IMR-90 (cell line): ENCODE results near the gene IMMP1L. TPM values are rescaled to one million over a fixed set of nuclear protein-coding genes. Genes with fewer than 3 reads are reported as not detected.

Source experiments
- ATAC-seq: fragments of 200-7000 bp; cut with Tn5 transposase; 2 replicates; pipeline ENCODE4 v1.9.1; 2020; ENCODE audit warnings: low read depth, mild to moderate bottlenecking, moderate library complexity
- BruUV-seq: library from RNA; stranded (reverse); fragments of 400-500 nt; replicated peaks from 2 replicates; lab custom pipeline; 2021; lab: Mats Ljungman, UMichigan
- CTCF ChIA-PET: fragments of 300-600 bp; formaldehyde crosslinking; extraction: SDS; loops from one replicate; lab custom pipeline; 2021; ENCODE audit warnings: antibody characterized with exemption; lab: Yijun Ruan, JAX
- POLR2A ChIA-PET: fragments of 300-600 bp; sonication (Branson Sonifier 250); formaldehyde crosslinking; loops from one replicate; lab custom pipeline; 2022; ENCODE audit warnings: antibody characterized with exemption; ENCODE audit not compliant: unreplicated experiment; lab: Charles Lee
- DNase-seq: peaks from one replicate; pipeline ENCODE4 v3.0.0; 2013
- H2AFZ ChIP-seq: replicated peaks from 2 replicates; pipeline ENCODE3; 2013; ENCODE audit warnings: low read length, mild to moderate bottlenecking; ENCODE audit not compliant: poor library complexity
- H2AK5ac ChIP-seq: 2 replicates; pipeline ENCODE4 v1.6.1; 2013; ENCODE audit warnings: low read depth, low read length, inconsistent platforms
- H2AK9ac ChIP-seq: replicated peaks from 2 replicates; pipeline ENCODE3; 2013; ENCODE audit warnings: mild to moderate bottlenecking, low read depth, low read length, moderate library complexity; ENCODE audit not compliant: poor library complexity
- H2BK120ac ChIP-seq: 2 replicates; pipeline ENCODE4 v1.6.1; 2013; ENCODE audit warnings: low read depth, low read length, inconsistent platforms
- H2BK15ac ChIP-seq: 3 replicates; pipeline ENCODE4 v1.6.1; 2013; ENCODE audit warnings: low read depth, low read length, inconsistent platforms
- H2BK20ac ChIP-seq: 2 replicates; pipeline ENCODE4 v1.6.1; 2013; ENCODE audit warnings: low read depth, mild to moderate bottlenecking, inconsistent platforms, low read length, moderate library complexity
- H2BK5ac ChIP-seq: 2 replicates; pipeline ENCODE4 v1.6.1; 2013; ENCODE audit warnings: mild to moderate bottlenecking, low read depth, low read length, inconsistent platforms; ENCODE audit not compliant: poor library complexity, severe bottlenecking
- H3K14ac ChIP-seq: replicated peaks from 2 replicates; pipeline ENCODE4 v1.6.1; 2013; ENCODE audit warnings: low read depth, low read length, inconsistent platforms
- H3K18ac ChIP-seq: 2 replicates; pipeline ENCODE4 v1.6.1; 2013; ENCODE audit warnings: low read depth, low read length, control low read depth
- H3K23ac ChIP-seq: 2 replicates; pipeline ENCODE4 v1.6.1; 2013; ENCODE audit warnings: low read depth, low read length, inconsistent platforms
- H3K27ac ChIP-seq: 2 replicates; pipeline ENCODE4 v1.5.1; 2013; ENCODE audit warnings: mild to moderate bottlenecking, control low read depth, low read length; ENCODE audit not compliant: insufficient read depth
- H3K27me3 ChIP-seq: 2 replicates; pipeline ENCODE4 v1.6.1; 2013; ENCODE audit warnings: low read length; ENCODE audit not compliant: control insufficient read depth, insufficient read depth
- H3K36me3 ChIP-seq: 2 replicates; pipeline ENCODE4 v1.6.1; 2013; ENCODE audit warnings: low read length, mixed read lengths; ENCODE audit not compliant: control insufficient read depth, insufficient read depth
- H3K4ac ChIP-seq: 2 replicates; pipeline ENCODE4 v1.6.1; 2013; ENCODE audit warnings: low read depth, low read length, inconsistent platforms
- H3K4me1 ChIP-seq: 2 replicates; pipeline ENCODE4 v1.6.1; 2013; ENCODE audit warnings: low read length, mixed read lengths; ENCODE audit not compliant: control insufficient read depth, insufficient read depth
- H3K4me2 ChIP-seq: 2 replicates; pipeline ENCODE4 v1.6.1; 2013; ENCODE audit warnings: low read depth, mild to moderate bottlenecking, control low read depth, low read length, moderate library complexity
- H3K4me3 ChIP-seq: 2 replicates; pipeline ENCODE4 v1.5.1; 2013; ENCODE audit warnings: low read depth, mild to moderate bottlenecking, control low read depth, low read length, moderate library complexity; ENCODE audit not compliant: insufficient read depth
- H3K56ac ChIP-seq: 2 replicates; pipeline ENCODE4 v1.6.1; 2013; ENCODE audit warnings: low read length, inconsistent platforms; ENCODE audit not compliant: insufficient read depth; ENCODE audit errors: extremely low read depth
- H3K79me1 ChIP-seq, 2 experiments: 2 replicates each; pipeline ENCODE4 v1.6.1; 2013; ENCODE audit warnings: low read length in 2 of 2, inconsistent platforms in 1 of 2, low read depth in 1 of 2
- H3K9ac ChIP-seq: 2 replicates; pipeline ENCODE4 v1.6.1; 2013; ENCODE audit warnings: low read depth, low read length, control low read depth
- H3K9me1 ChIP-seq: 2 replicates; pipeline ENCODE4 v1.6.1; 2013; ENCODE audit warnings: low read length, inconsistent platforms; ENCODE audit not compliant: insufficient read depth
- H3K9me3 ChIP-seq: 2 replicates; pipeline ENCODE4 v1.6.1; 2013; ENCODE audit warnings: low read length; ENCODE audit not compliant: control insufficient read depth, insufficient read depth
- H4K20me1 ChIP-seq: 2 replicates; pipeline ENCODE4 v1.6.1; 2013; ENCODE audit warnings: low read length, inconsistent platforms; ENCODE audit not compliant: insufficient read depth
- H4K5ac ChIP-seq: 2 replicates; pipeline ENCODE4 v1.6.1; 2013; ENCODE audit warnings: mild to moderate bottlenecking, low read depth, low read length, control low read depth
- H4K8ac ChIP-seq, 2 experiments: 2 replicates each; pipeline ENCODE4 v1.6.1; 2013; ENCODE audit warnings: low read depth in 2 of 2, low read length in 2 of 2, control low read depth in 1 of 2, inconsistent platforms in 1 of 2
- H4K91ac ChIP-seq: 2 replicates; pipeline ENCODE4 v1.6.1; 2013; ENCODE audit warnings: low read depth, low read length, inconsistent platforms; ENCODE audit not compliant: insufficient read depth
- BHLHE40 ChIP-seq: fragments of 150-350 bp; IDR thresholded peaks from 2 replicates; pipeline ENCODE4 v1.6.1; 2016; ENCODE audit warnings: mild to moderate bottlenecking, low read depth, low read length
- CEBPB ChIP-seq: IDR thresholded peaks from 2 replicates; pipeline ENCODE4 v1.6.1; 2012; ENCODE audit warnings: low read depth, low read length, improper control_type of control experiment
- CHD1 ChIP-seq: IDR thresholded peaks from 2 replicates; pipeline ENCODE4 v1.6.1; 2012; ENCODE audit warnings: low read depth, low read length, improper control_type of control experiment
- FOS ChIP-seq: fragments of 150-350 bp; IDR thresholded peaks from 2 replicates; pipeline ENCODE4 v1.6.1; 2016; ENCODE audit warnings: low read depth, low read length
- MAFK ChIP-seq: IDR thresholded peaks from 2 replicates; pipeline ENCODE4 v1.6.1; 2012; ENCODE audit warnings: low read depth, low read length, improper control_type of control experiment
- MAZ ChIP-seq: IDR thresholded peaks from 2 replicates; pipeline ENCODE4 v1.6.1; 2012; ENCODE audit warnings: low read depth, mild to moderate bottlenecking, low read length, improper control_type of control experiment, moderate library complexity, borderline replicate concordance
- MXI1 ChIP-seq: IDR thresholded peaks from 2 replicates; pipeline ENCODE4 v1.6.1; 2012; ENCODE audit warnings: low read depth, mild to moderate bottlenecking, low read length, moderate library complexity, borderline replicate concordance
- NFE2L2 ChIP-seq: fragments of 150-350 bp; IDR thresholded peaks from 2 replicates; pipeline ENCODE4 v1.6.1; 2016; ENCODE audit warnings: low read depth, mild to moderate bottlenecking, low read length
- POLR2A ChIP-seq: IDR thresholded peaks from 2 replicates; pipeline ENCODE4 v1.6.1; 2012; ENCODE audit warnings: mild to moderate bottlenecking, low read depth, low read length
- RAD21 ChIP-seq: IDR thresholded peaks from 2 replicates; pipeline ENCODE4 v1.6.1; 2012; ENCODE audit warnings: low read length, improper control_type of control experiment
- RCOR1 ChIP-seq: IDR thresholded peaks from 2 replicates; pipeline ENCODE4 v1.6.1; 2012; ENCODE audit warnings: mild to moderate bottlenecking, low read length, improper control_type of control experiment; ENCODE audit not compliant: insufficient replicate concordance
- RFX5 ChIP-seq: IDR thresholded peaks from 2 replicates; pipeline ENCODE4 v1.8.0; 2012; ENCODE audit warnings: low read depth, mild to moderate bottlenecking, low read length, moderate library complexity
- SMC3 ChIP-seq: fragments of 150-350 bp; IDR thresholded peaks from 2 replicates; pipeline ENCODE4 v1.6.1; 2016; ENCODE audit warnings: low read depth, mild to moderate bottlenecking, antibody characterized with exemption, low read length, moderate library complexity
- WGBS, 2 experiments: methylation state at CpG; one replicate each; pipeline versions ENCODE4 v1.1.5 to v1.1.7; 2013; ENCODE audit warnings: missing lambda C conversion rate in 2 of 2; ENCODE audit not compliant: insufficient read length in 1 of 2; ENCODE audit errors: extremely low coverage in 2 of 2; 5-methylcytosine and 5-hydroxymethylcytosine counted together
- dilution Hi-C: fragments of 300-500 bp; cut with HindIII; formaldehyde crosslinking; loops from one replicate; pipeline ENCODE4 v1.14.3; 2018; ENCODE audit warnings: low sequenced_read_pairs; ENCODE audit not compliant: unreplicated experiment
- in situ Hi-C: fragments of 300-500 bp; cut with MboI; formaldehyde crosslinking; loops from 3 replicates; pipeline ENCODE4 v1.14.3; 2019; ENCODE audit warnings: low sequenced_read_pairs, inconsistent platforms, mixed read lengths
- intact Hi-C: fragments of 100-400 bp; cut with micrococcal nuclease; formaldehyde crosslinking; loops from 2 replicates; pipeline ENCODE4 v1.10.0; 2022
- polyA plus RNA-seq, 3 experiments: library from polyadenylated mRNA; depleted of rRNA; stranded (reverse); fragments of >200 nt; gene quantifications; 2 replicates each; pipeline ENCODE4 v1.2.3, GENCODE V29; 2012; ENCODE audit warnings: low replicate concordance in 1 of 3
- total RNA-seq: library from RNA; depleted of rRNA; stranded (reverse); fragments of >200 nt; gene quantifications from 2 replicates; pipeline ENCODE4 v1.2.3, GENCODE V29; 2012
- TF ChIP-seq, protein P1 (sequence below): fragments of 150-350 bp; IDR thresholded peaks from 2 replicates; pipeline ENCODE4 v1.6.1; 2016; ENCODE audit warnings: low read depth, mild to moderate bottlenecking, low read length, moderate library complexity, borderline replicate concordance
- TF ChIP-seq, protein P2 (sequence below): fragments of 150-350 bp; IDR thresholded peaks from 2 replicates; pipeline ENCODE4 v1.6.1; 2017; ENCODE audit warnings: mild to moderate bottlenecking, antibody characterized with exemption, low read length, low read depth
- TF ChIP-seq, protein P3 (sequence below): conservative IDR thresholded peaks from 2 replicates; pipeline ENCODE4 v1.5.1; 2012; ENCODE audit warnings: mild to moderate bottlenecking, low read depth, low read length, improper control_type of control experiment

The IMMP1L gene
- total and polyA plus RNA-seq, 2 of the 4 experiments (the other 2 are of a cell fraction) = 5.0 to 10.7 TPM

DNA sequence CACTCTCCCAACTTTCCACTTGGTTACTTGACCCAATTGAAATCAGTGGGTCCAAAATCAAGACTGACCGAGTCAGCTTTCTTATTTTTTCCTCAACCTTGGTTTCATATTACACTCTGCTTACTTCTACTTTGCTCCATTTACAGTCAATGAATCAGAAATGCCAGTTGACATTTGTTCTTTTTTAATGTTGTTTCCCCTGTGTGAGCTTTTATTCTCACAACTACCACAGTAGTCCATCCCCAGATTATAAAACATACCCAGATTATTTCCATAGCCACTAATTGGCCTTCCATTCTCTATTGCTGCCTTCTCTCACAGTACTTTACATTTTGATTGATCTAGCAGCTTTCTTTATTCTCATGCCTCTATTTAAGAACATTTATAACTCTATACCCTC lies 89.8 kb downstream of the IMMP1L start:
- Histone ChIP-seq H3K4me2 (no peak overlapping the region), H3K36me3 (no peaks in the 10 kb centered on the region), H3K4me3 (no peak overlapping the region), H4K8ac (no peak overlapping the region), H4K91ac (no peak overlapping the region), H2BK20ac (no peak overlapping the region), H3K9me3 (no peaks in the 10 kb centered on the region), H2AK9ac (no peak overlapping the region), H2AFZ (no peak overlapping the region), H4K5ac (no peak overlapping the region), H2AK5ac (no peak overlapping the region), H3K18ac (no peak overlapping the region), H3K4me1 (0 out of 2 replicates have a peak, but pooled peaks cover 3% of the 10 kb centered on the region), H3K9ac (no peak overlapping the region), H3K27me3 (no peaks in the 10 kb centered on the region), H2BK5ac (no peak overlapping the region), H2BK15ac (no peak overlapping the region), H3K56ac (no peak overlapping the region), H4K20me1 (peaks cover 3% of the 10 kb centered on the region; the same call in 1 of the 2 replicates), H3K4ac (no peak overlapping the region), H2BK120ac (no peak overlapping the region), H3K14ac (no peak overlapping the region), H3K23ac (no peak overlapping the region), H3K9me1 (peaks cover 6% of the 10 kb centered on the region; the same call in 1 of the 2 replicates), H3K27ac (no peak overlapping the region), H3K79me1 (no peaks in the 10 kb centered on the region; a peak in 1 of 4 replicates)
- WGBS, 2 experiments = 33% methylated on average over 1 of the region's 1 CpG; no CpG with 5 or more reads in 1 of the 2 experiments
- in situ Hi-C loops = no loop called here
- DNase-seq (peak; percentile 13), ATAC-seq (peak; percentile 46)
- intact Hi-C loops = no loop called here
- ChIA-PET CTCF (no interaction called here), POLR2A (no interaction called here)
- BruUV-seq = no TSS peak
- dilution Hi-C loops = no loop called here
- TF ChIP-seq MAZ (no peak), BHLHE40 (no peak), POLR2A (no peak), RCOR1 (no peak), MXI1 (no peak), RAD21 (no peak), FOS (no peak), CHD1 (no peak), NFE2L2 (no peak), CEBPB (no peak), SMC3 (no peak), MAFK (no peak), RFX5 (no peak)
- TF ChIP-seq, protein P1, sequence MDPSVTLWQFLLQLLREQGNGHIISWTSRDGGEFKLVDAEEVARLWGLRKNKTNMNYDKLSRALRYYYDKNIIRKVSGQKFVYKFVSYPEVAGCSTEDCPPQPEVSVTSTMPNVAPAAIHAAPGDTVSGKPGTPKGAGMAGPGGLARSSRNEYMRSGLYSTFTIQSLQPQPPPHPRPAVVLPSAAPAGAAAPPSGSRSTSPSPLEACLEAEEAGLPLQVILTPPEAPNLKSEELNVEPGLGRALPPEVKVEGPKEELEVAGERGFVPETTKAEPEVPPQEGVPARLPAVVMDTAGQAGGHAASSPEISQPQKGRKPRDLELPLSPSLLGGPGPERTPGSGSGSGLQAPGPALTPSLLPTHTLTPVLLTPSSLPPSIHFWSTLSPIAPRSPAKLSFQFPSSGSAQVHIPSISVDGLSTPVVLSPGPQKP = no peak
- TF ChIP-seq, protein P2, sequence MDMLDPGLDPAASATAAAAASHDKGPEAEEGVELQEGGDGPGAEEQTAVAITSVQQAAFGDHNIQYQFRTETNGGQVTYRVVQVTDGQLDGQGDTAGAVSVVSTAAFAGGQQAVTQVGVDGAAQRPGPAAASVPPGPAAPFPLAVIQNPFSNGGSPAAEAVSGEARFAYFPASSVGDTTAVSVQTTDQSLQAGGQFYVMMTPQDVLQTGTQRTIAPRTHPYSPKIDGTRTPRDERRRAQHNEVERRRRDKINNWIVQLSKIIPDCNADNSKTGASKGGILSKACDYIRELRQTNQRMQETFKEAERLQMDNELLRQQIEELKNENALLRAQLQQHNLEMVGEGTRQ = no peak
- TF ChIP-seq, protein P3, sequence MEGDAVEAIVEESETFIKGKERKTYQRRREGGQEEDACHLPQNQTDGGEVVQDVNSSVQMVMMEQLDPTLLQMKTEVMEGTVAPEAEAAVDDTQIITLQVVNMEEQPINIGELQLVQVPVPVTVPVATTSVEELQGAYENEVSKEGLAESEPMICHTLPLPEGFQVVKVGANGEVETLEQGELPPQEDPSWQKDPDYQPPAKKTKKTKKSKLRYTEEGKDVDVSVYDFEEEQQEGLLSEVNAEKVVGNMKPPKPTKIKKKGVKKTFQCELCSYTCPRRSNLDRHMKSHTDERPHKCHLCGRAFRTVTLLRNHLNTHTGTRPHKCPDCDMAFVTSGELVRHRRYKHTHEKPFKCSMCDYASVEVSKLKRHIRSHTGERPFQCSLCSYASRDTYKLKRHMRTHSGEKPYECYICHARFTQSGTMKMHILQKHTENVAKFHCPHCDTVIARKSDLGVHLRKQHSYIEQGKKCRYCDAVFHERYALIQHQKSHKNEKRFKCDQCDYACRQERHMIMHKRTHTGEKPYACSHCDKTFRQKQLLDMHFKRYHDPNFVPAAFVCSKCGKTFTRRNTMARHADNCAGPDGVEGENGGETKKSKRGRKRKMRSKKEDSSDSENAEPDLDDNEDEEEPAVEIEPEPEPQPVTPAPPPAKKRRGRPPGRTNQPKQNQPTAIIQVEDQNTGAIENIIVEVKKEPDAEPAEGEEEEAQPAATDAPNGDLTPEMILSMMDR = no peak
